Adipocyte (in vitro differentiated cells): ENCODE results near the gene FMNL3.

ENCODE experiments used
- DNase-seq: peaks from one replicate; pipeline ENCODE4 v3.0.0-alpha.2; 2015; ENCODE audit warnings: low read depth
- H3K27me3 ChIP-seq: replicated peaks from 2 replicates; pipeline ENCODE4 v1.7.0; 2013; ENCODE audit warnings: mild to moderate bottlenecking, low read length, moderate library complexity; ENCODE audit not compliant: control insufficient read depth, insufficient read depth
- H3K36me3 ChIP-seq: 2 replicates; pipeline ENCODE4 v1.7.0; 2013; ENCODE audit warnings: low read length, mild to moderate bottlenecking, moderate library complexity; ENCODE audit not compliant: control insufficient read depth, insufficient read depth, severe bottlenecking
- H3K4me1 ChIP-seq: 2 replicates; pipeline ENCODE4 v1.7.0; 2013; ENCODE audit warnings: mild to moderate bottlenecking, low read length, moderate library complexity; ENCODE audit not compliant: control insufficient read depth, insufficient read depth
- H3K4me3 ChIP-seq: 2 replicates; pipeline ENCODE4 v1.7.0; 2013; ENCODE audit warnings: mild to moderate bottlenecking, low read length, moderate library complexity
- H3K9ac ChIP-seq: 2 replicates; pipeline ENCODE4 v1.7.0; 2013; ENCODE audit warnings: mild to moderate bottlenecking, low read length, moderate library complexity
- H3K9me3 ChIP-seq: 2 replicates; pipeline ENCODE4 v1.7.0; 2013; ENCODE audit warnings: mild to moderate bottlenecking, low read length, moderate library complexity; ENCODE audit not compliant: control insufficient read depth

The FMNL3 gene

DNA sequence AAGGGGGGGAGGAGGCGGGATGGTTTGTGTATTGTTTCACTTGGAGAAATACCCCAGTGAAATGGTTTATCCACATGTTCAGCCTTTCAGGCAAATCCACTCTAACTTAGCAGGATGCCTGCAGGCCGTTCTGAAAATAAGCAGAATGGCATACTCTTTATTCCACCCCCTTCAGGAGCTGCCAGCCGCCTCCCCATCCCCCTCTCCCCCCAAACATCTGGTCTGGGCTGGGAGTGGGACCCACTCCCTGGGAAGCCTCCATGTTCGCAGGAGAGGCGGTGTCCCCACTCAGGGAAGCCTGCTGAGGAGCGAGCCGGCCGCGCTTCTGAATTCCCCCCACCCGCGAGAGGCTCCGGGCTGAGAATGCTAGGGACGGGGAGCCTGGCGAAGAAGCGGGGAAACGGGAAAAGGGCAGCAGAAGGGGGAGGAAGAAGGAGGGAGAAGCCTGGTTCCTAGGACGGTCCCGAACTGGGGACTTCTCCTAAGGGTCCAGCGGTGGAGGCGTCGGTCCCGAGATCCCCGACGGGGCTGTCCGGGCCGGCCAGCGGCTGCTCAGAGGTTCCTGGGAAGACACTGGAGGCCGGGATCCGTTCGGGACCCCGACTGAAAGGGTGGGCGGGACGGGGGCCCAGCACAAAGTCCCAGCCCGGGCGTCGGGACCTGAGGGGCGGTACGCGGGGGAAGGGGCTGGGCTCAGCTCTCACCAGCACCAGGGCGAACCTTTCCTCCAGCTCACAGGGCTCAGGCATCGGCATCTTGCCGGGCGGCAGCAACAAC is 666 bp downstream of the FMNL3 start:
- Histone ChIP-seq H3K9ac (peak overlapping the region; percentile 82), H3K4me1 (peaks cover 42% of the 10 kb centered on the region), H3K27me3 (peaks cover 15% of the 10 kb centered on the region), H3K4me3 (peak overlapping the region; percentile 82), H3K9me3 (no peaks in the 10 kb centered on the region), H3K36me3 (no peaks in the 10 kb centered on the region)
- peak; percentile 70 for DNase-seq

DNA sequence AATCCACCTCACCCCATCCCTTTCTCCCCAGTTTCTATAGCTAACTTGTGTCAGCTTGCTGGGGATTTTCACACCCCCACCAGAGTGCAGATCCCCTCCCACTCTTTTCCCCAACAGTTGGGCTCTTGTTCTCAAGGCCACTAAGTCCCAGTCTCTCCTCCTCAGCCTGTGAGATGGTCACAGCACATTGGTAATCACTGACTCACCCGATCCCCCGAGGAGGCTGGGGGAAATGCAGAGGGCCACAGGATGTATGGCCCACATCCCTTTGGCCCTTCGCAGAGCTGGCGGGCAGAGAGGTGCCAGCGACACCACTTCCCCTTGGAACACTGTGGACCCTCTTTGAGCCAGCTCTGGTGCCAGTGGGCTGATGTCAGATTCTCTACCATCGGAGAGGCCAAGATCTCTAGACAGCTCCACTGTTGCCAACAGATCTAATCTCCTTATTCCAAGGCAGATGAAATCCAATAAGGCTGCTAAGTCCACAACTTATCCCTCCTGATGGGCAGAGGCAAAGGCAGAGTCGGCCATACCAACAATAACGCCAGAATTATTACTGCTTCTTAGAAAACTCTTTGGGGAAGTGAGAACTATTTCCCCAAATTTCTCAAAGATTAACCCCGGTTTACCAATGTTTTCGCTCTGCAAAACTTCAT is 1.6 kb downstream of the FMNL3 start:
- no peaks in the 10 kb centered on the region for H3K36me3 ChIP-seq
- H3K4me1 ChIP-seq: peaks cover 42% of the 10 kb centered on the region
- peak; percentile 58 for DNase-seq
- peak overlapping the region; percentile 82 for H3K9ac ChIP-seq
- H3K4me3 ChIP-seq: peak overlapping the region; percentile 82
- H3K9me3 ChIP-seq: no peaks in the 10 kb centered on the region
- peaks cover 7% of the 10 kb centered on the region for H3K27me3 ChIP-seq

DNA sequence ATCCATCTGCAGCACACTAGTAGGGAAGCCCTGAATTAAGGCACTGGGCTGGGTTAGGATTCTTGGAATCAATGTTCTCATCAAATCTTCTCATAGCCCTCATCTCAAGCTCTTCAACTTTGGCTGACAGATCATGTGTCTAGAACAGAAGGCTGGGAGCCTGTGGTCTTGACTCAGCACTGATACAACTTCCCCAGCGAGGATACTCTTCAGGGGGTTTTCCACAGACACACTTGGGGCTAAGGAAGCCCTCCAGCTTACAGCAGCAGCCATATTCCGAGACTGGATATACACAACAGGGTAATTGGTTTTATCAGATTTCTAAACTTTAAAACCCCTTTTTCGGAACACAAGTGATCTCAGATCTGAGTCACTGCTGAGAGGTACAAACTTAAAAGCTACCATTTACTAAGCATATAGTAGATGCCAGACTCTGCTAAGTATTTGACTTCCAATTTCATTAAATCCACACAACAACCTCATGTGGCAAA is 3.5 kb downstream of the FMNL3 start:
- DNase-seq: peak; percentile 48

DNA sequence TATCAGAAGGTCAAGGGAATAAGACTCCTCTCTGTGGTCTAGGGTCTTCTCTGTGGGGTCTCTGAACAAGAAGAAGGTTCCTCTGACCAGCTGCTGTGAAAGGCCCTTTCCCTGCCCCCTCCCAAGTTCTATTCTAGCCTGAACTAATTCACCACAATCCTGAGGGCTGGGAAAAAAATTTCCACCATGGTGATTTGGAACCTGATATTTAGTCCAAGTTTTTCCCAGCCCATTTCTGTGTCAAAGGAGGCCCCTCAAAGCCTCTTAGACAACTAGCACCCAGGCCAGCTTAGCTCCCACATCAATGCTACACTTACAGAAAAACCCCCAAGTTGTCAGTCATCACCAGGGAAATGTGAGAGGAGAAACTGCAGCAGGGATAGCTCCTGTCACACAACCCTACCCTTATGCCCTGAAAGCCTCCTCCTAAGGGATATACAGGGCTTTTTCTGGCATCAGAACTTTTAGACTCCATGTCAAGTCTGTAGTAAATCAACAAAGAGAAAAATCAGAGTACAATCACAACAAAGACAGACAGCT is 4.5 kb downstream of the FMNL3 start:
- H3K4me1 ChIP-seq: peaks cover 55% of the 10 kb centered on the region
- DNase-seq: peak; percentile 44
- no peaks in the 10 kb centered on the region for H3K27me3 ChIP-seq

More for the DNA sequence above, 3.5 kb downstream of the FMNL3 start:
- H3K36me3 ChIP-seq: no peaks in the 10 kb centered on the region
- peaks cover 49% of the 10 kb centered on the region for H3K4me1 ChIP-seq
- H3K4me3 ChIP-seq: peak overlapping the region; percentile 8
- H3K9me3 ChIP-seq: no peaks in the 10 kb centered on the region
- H3K9ac ChIP-seq: no peak overlapping the region
- H3K27me3 ChIP-seq: no peaks in the 10 kb centered on the region

DNA sequence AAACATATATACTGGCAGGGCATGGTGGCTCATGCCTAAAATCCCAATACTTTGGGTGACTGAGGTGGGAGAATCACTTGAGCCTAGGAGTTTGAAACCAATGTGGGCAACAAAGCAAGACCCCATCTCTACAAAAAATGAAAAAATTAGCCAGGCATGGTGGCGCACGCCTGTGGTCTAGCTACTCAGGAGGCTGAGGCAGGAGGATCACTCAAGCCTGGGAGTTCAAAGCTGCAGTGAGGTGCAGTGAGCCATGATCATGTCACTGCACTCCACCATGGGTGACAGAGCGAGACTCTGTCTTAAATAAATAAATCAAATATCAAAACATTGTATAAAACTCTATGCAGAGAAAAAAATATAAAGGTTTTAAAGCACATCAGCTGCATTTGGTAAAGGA is 5.2 kb downstream of the FMNL3 start:
- H3K4me3 ChIP-seq: no peak overlapping the region
- peaks cover 57% of the 10 kb centered on the region for H3K4me1 ChIP-seq
- no peak overlapping the region for H3K9ac ChIP-seq
- H3K9me3 ChIP-seq: no peaks in the 10 kb centered on the region
- H3K36me3 ChIP-seq: no peaks in the 10 kb centered on the region
- H3K27me3 ChIP-seq: no peaks in the 10 kb centered on the region
- no peak for DNase-seq

More for the DNA sequence above, 4.5 kb downstream of the FMNL3 start:
- H3K4me3 ChIP-seq: no peak overlapping the region
- H3K36me3 ChIP-seq: no peaks in the 10 kb centered on the region
- H3K9ac ChIP-seq: no peak overlapping the region
- H3K9me3 ChIP-seq: no peaks in the 10 kb centered on the region

DNA sequence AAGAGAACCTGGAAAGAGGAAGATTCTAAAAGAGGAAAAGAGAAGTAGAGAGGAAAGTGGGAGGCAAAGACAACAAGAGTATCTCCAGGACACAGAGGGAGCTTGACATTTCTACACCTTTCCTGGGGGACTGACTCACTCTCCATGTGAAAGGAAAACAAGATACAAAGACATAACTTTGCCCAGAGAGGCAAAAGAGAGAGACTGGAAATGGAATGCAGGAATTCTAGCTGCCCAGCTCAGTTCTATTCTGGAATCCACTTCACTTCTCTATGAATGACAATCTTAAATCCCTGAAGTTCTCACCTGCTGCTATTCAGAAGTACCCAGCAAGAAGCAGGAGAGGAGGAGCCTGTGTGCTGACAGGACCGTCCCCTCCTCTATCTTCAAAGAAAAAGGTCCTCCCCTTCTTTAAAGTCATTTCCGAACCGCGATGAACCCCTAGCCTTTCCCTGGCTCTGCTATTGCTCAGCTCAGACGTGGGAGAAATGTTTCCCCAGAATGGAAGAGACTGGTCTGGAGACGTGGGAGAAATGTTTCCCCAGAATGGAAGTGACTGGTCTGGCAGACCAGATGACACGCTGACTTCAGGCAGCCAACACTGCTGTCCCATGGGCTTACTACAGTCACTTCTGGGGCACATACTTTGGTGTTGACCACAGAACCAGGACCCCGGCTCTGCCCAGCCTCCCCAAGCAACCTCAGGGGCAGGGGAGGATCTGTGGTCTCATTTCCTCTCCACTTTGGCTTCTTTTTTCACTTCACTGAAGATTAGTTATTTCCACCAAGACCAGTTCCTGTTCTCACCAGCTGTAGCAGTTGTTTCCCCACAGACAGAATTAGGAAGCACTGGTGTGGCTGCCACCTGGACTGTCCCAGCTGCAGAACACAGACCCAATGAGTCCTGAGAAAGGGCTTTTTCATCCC is 8.3 kb downstream of the FMNL3 start:
- Histone ChIP-seq H3K9ac (peak overlapping the region; percentile 56), H3K4me1 (peaks cover 42% of the 10 kb centered on the region), H3K4me3 (peak overlapping the region; percentile 55), H3K9me3 (no peaks in the 10 kb centered on the region), H3K27me3 (no peaks in the 10 kb centered on the region), H3K36me3 (no peaks in the 10 kb centered on the region)
- peak; percentile 50 for DNase-seq

DNA sequence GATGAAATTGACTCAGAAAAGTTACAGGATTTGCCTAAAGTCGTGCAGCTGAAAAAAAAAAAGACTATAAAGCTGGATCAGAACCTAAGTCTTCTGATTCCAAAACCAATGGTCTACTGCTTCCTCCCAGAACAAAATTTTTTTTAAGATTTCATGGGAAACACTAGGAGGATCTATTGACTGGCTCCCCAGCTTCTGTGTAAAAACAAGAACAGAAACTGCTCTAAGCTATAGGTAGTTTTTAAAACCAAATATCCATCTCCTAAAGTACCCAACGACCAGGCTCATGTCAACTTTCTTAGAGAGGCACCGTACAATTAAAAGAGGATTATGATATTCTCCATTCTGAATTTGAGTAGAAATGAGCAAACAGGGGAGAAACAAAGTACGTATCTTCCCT is 9.4 kb downstream of the FMNL3 start:
- no peak overlapping the region for H3K9ac ChIP-seq
- no peaks in the 10 kb centered on the region for H3K27me3 ChIP-seq
- no peaks in the 10 kb centered on the region for H3K9me3 ChIP-seq
- DNase-seq: no peak
- H3K36me3 ChIP-seq: no peaks in the 10 kb centered on the region
- peaks cover 34% of the 10 kb centered on the region for H3K4me1 ChIP-seq
- H3K4me3 ChIP-seq: no peak overlapping the region

DNA sequence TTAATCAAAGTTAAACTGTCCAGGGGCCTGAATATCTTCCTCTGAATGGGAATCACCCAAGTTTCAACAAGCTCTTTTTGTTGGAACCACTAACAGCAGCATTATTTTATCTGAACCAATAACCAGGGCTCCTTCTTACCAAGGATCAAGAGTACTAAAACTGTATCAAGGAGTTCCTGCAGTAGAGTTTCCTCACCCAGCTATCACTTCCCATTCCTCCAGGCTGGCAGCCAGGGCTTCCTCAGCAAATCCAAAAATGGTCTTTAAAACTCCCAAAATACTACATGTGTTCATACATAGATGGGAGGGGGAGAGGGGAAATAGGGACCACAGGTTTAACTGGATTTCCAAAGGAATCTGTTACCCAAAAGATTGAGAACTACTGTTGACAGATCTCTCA is 10.5 kb downstream of the FMNL3 start:
- Histone ChIP-seq H3K9me3 (no peaks in the 10 kb centered on the region), H3K4me1 (peaks cover 29% of the 10 kb centered on the region), H3K4me3 (no peak overlapping the region), H3K9ac (no peak overlapping the region), H3K36me3 (no peaks in the 10 kb centered on the region), H3K27me3 (no peaks in the 10 kb centered on the region)
- DNase-seq: no peak

DNA sequence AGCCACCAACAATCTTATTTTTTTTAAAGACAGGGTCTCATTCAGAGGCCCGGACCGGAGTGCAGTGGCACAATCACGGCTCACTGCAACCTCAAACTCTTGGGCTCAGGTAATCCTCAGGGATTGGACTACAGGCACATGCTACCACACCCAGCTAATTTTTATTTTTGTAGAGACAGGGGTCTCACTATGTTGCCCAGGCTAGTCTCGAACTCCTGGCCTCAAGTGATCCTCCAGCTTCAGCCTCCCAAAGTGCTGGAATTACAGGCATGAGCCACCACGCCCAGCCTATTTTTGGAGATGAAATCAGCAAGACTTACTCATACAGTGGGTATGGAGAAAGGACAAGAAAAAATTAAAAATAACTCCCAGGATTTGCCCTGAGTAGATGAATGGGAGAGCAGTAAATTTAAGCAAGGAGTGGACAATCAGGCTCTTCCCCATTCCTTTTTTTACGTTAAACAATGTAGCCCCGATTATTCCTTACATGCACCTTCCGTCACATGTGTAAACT is 13.2 kb downstream of the FMNL3 start:
- Histone ChIP-seq H3K36me3 (no peaks in the 10 kb centered on the region), H3K9ac (no peak overlapping the region), H3K9me3 (no peaks in the 10 kb centered on the region), H3K4me1 (peaks cover 29% of the 10 kb centered on the region), H3K4me3 (no peak overlapping the region), H3K27me3 (no peaks in the 10 kb centered on the region)
- no peak for DNase-seq

DNA sequence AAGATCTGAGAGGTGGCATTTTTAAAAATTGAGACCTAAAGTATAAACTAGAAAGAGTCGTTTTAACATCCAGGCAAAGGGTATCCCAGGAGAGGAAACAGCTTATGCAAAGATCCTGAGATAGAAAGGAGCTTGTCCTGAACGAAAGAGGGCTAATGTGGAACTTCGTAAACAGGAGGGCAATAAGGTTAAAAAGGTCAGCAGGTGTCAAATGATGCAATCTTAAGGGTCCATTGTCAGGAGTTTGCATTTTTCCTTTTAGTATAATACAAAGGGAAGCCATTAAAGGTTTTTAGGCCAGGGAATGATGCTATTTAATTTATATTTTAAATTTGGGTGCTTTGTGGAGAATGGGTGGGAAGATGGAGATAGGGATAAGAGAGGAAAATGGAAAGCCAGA is 14.4 kb downstream of the FMNL3 start:
- Histone ChIP-seq H3K9me3 (no peaks in the 10 kb centered on the region), H3K4me3 (no peak overlapping the region), H3K9ac (no peak overlapping the region), H3K27me3 (no peaks in the 10 kb centered on the region), H3K4me1 (peaks cover 19% of the 10 kb centered on the region), H3K36me3 (no peaks in the 10 kb centered on the region)
- DNase-seq: no peak
